ENCODE data around the gene PHLDA1. TPM values are rescaled to one million over a fixed set of nuclear protein-coding genes. Genes with fewer than 3 reads are reported as not detected.

The PHLDA1 gene
- total and polyA plus RNA-seq, 7 donors, result 2.4 to 10.9 (median 5.3) TPM

- H3K9me3 ChIP-seq, result no peaks in the 10 kb centered on the region
- peaks cover 0 to 25% (median 18%) of the 10 kb centered on the region in 4 donors for H3K4me1 ChIP-seq
- no peaks in the 10 kb centered on the region for H3K36me3 ChIP-seq
- peak overlapping the region; percentile 1 to 86 (median 78) for H3K4me3 ChIP-seq
- intact Hi-C loops (cut with DNase I), result loop anchor here (5.0 kb wide), 1 partner anchor 306 kb away; no protein-coding TSS in a partner anchor
- H3K27me3 ChIP-seq, result peaks cover 0 to 50% (median 0%) of the 10 kb centered on the region in 3 donors
- WGBS, 2 donors, result 23 to 56% methylated on average over 3 of the region's 3 CpGs
- no peak for TF ChIP-seq POLR2AphosphoS5 (IDR thresholded peaks at IDR 0.05)
- TF ChIP-seq POLR2A (IDR thresholded peaks at IDR 0.05), result no peak
- TF ChIP-seq EP300 (IDR thresholded peaks at IDR 0.05), result no peak
- TF ChIP-seq CTCF (IDR thresholded peaks at IDR 0.05), result no peak
- peak overlapping the region in 2 of 4 donors; percentile 25 to 93 for H3K27ac ChIP-seq
- DNase-seq, result no peak
Observed at GRCh38 chr12:76028571-76029277, 2.9 kb downstream of the PHLDA1 start.

- no peak for DNase-seq
- intact Hi-C loops (cut with DNase I), result loop anchor here (5.0 kb wide), 1 partner anchor 304 kb away; no protein-coding TSS in a partner anchor
- peaks cover 0 to 50% (median 0%) of the 10 kb centered on the region in 3 donors for H3K27me3 ChIP-seq
- no peak overlapping the region for H3K4me3 ChIP-seq
- no peaks in the 10 kb centered on the region for H3K36me3 ChIP-seq
- H3K4me1 ChIP-seq, result peaks cover 0 to 16% (median 10%) of the 10 kb centered on the region in 4 donors
- TF ChIP-seq CTCF (IDR thresholded peaks at IDR 0.05) (no peak), EP300 (IDR thresholded peaks at IDR 0.05) (peak in 1 of 4 donors; percentile 49), POLR2AphosphoS5 (IDR thresholded peaks at IDR 0.05) (peak in 3 of 4 donors; percentile 8 to 45 (median 9)), POLR2A (IDR thresholded peaks at IDR 0.05) (no peak)
- H3K9me3 ChIP-seq, result no peaks in the 10 kb centered on the region
- 69 to 80% methylated on average over 1 of the region's 1 CpG for WGBS, 2 donors
- H3K27ac ChIP-seq, result no peak overlapping the region
Observed at GRCh38 chr12:76026643-76027063, 4.9 kb downstream of the PHLDA1 start.

- Histone ChIP-seq H3K27me3 (peaks cover 0 to 50% (median 0%) of the 10 kb centered on the region in 3 donors), H3K4me3 (no peak overlapping the region), H3K4me1 (peaks cover 0 to 12% (median 9%) of the 10 kb centered on the region in 4 donors), H3K27ac (peak overlapping the region in 1 of 4 donors; percentile 20), H3K36me3 (no peaks in the 10 kb centered on the region), H3K9me3 (no peaks in the 10 kb centered on the region)
- DNase-seq, result no peak
- WGBS, 2 donors, result 48 to 83% methylated on average over 7 of the region's 7 CpGs
- no peak for TF ChIP-seq CTCF (IDR thresholded peaks at IDR 0.05)
- no peak for TF ChIP-seq POLR2AphosphoS5 (IDR thresholded peaks at IDR 0.05)
- intact Hi-C loops (cut with DNase I), result loop anchor here (5.0 kb wide), 1 partner anchor 304 kb away; no protein-coding TSS in a partner anchor
Observed at GRCh38 chr12:76025601-76026575, 5.7 kb downstream of the PHLDA1 start.

- intact Hi-C loops (cut with DNase I), result loop anchor here (5.0 kb wide), 1 partner anchor 303 kb away; no protein-coding TSS in a partner anchor
- DNase-seq, result no peak
- Histone ChIP-seq H3K4me1 (peaks cover 0 to 11% (median 2%) of the 10 kb centered on the region in 4 donors), H3K36me3 (no peaks in the 10 kb centered on the region), H3K4me3 (no peak overlapping the region), H3K9me3 (no peaks in the 10 kb centered on the region), H3K27me3 (peaks cover 0 to 46% (median 0%) of the 10 kb centered on the region in 3 donors), H3K27ac (no peak overlapping the region)
- TF ChIP-seq EP300 (IDR thresholded peaks at IDR 0.05) (no peak), POLR2AphosphoS5 (IDR thresholded peaks at IDR 0.05) (no peak), CTCF (IDR thresholded peaks at IDR 0.05) (no peak), POLR2A (IDR thresholded peaks at IDR 0.05) (no peak)
- 71 to 72% methylated on average over 3 of the region's 3 CpGs for WGBS, 2 donors
Observed at GRCh38 chr12:76024942-76025600, 6.5 kb downstream of the PHLDA1 start.
